Testis (tissue), 3 donors: Measurements from ENCODE around the gene ATP11A. TPM values are rescaled to one million over a fixed set of nuclear protein-coding genes. Genes with fewer than 3 reads are reported as not detected.

Source experiments
- DNase-seq: peaks from one replicate; pipeline ENCODE4 v3.0.0-alpha.2; 2019
- H3K27ac ChIP-seq, 2 donors: fragments of 200-600 bp; sonication (generic); one replicate each; pipeline ENCODE4 v1.5.1; 2019
- H3K27me3 ChIP-seq: fragments of 200-600 bp; sonication (generic); one replicate; pipeline ENCODE4 v1.5.1; 2019
- H3K36me3 ChIP-seq: fragments of 200-600 bp; sonication (generic); one replicate; pipeline ENCODE4 v1.5.1; 2017; ENCODE audit warnings: low read depth; ENCODE audit errors: missing control alignments
- H3K4me1 ChIP-seq: fragments of 200-600 bp; sonication (generic); one replicate; pipeline ENCODE4 v1.5.1; 2019
- H3K4me3 ChIP-seq, 2 donors: fragments of 200-600 bp; sonication (generic); one replicate each; pipeline ENCODE4 v1.5.1; 2017 to 2019
- H3K9me3 ChIP-seq: fragments of 200-600 bp; sonication (generic); one replicate; pipeline ENCODE4 v1.5.1; 2017
- CTCF ChIP-seq, 3 experiments: fragments of 450-650 bp in 2 of 3; fragments of 200-600 bp in 1 of 3; sonication (generic) in 1 of 3; IDR thresholded peaks; one replicate each; pipeline ENCODE4 v1.5.1; 2016 to 2019; ENCODE audit warnings: antibody characterized with exemption in 3 of 3, mild to moderate bottlenecking in 2 of 3, moderate library complexity in 1 of 3
- POLR2A ChIP-seq: fragments of 450-650 bp; IDR thresholded peaks from one replicate; pipeline ENCODE4 v1.6.1; 2017; ENCODE audit warnings: antibody characterized with exemption, mild to moderate bottlenecking, moderate library complexity
- WGBS, 2 donors: methylation state at CpG; one replicate each; pipeline ENCODE4 v1.1.5; 2018; 5-methylcytosine and 5-hydroxymethylcytosine counted together
- intact Hi-C: fragments of 100-400 bp; cut with DNase I; formaldehyde crosslinking; loops from one replicate; pipeline ENCODE4 v1.15.1; 2023; ENCODE audit warnings: low total_unique reads
- polyA plus RNA-seq: library from polyadenylated mRNA; stranded (reverse); fragments of 350-450 nt; fragmentation: Illumina TruSeq; extraction: RNeasy Lipid Tissue Mini Kit (QIAGEN cat#74804); gene quantifications from one replicate; pipeline ENCODE4 v1.2.3, GENCODE V29; 2014; ENCODE audit warnings: low read depth, low replicate concordance; ENCODE audit not compliant: insufficient read depth
- total RNA-seq, 2 donors: library from RNA; depleted of rRNA; stranded (reverse); fragments of >200 nt; gene quantifications; one replicate each; pipeline ENCODE4 v1.2.3, GENCODE V29; 2016

ATP11A gene
- total and polyA plus RNA-seq, 3 donors from 2014 or later: 34.4 to 122 (median 112) TPM

DNA sequence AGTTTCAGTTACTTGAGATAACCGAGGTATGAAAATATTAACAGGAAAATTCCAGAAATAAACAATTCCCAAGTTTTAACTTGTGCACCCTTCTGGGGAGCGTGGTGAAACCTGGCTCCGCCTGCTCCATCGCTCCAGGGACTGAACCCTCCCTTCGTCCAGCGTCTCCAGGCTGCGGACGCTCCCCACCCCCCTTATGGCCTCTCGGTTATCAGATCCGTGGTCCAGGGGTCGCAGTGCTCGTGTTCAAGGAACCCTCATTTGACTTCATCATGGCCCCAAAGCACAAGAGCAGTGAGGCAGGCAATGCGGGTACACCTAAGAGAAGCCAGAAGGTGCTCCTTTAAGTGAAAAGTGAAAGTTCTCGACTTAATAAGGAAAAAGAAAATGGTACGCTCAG, 71.1 kb downstream of the ATP11A start:
- DNase-seq: no peak
- WGBS, 2 donors: 76 to 81% methylated on average over 15 of the region's 15 CpGs
- H3K4me1 ChIP-seq: peaks cover 17% of the 10 kb centered on the region
- H3K27ac ChIP-seq: no peak overlapping the region
- intact Hi-C loops: no loop called here
- no peak for TF ChIP-seq CTCF (IDR thresholded peaks at IDR 0.05)
- no peak for TF ChIP-seq POLR2A
- no peaks in the 10 kb centered on the region for H3K36me3 ChIP-seq
- H3K27me3 ChIP-seq: no peaks in the 10 kb centered on the region
- H3K4me3 ChIP-seq: no peak overlapping the region
- H3K9me3 ChIP-seq: no peaks in the 10 kb centered on the region

- WGBS, 2 donors: 64 to 82% methylated on average over 18 to 21 of the region's 21 CpGs
- Histone ChIP-seq H3K27ac (no peak overlapping the region), H3K27me3 (no peaks in the 10 kb centered on the region), H3K4me1 (peaks cover 13% of the 10 kb centered on the region), H3K36me3 (no peaks in the 10 kb centered on the region), H3K9me3 (no peaks in the 10 kb centered on the region), H3K4me3 (no peak overlapping the region)
- no peak for TF ChIP-seq CTCF (IDR thresholded peaks at IDR 0.05)
- TF ChIP-seq POLR2A: no peak
- intact Hi-C loops: no loop called here
- no peak for DNase-seq
Observed at GRCh38 chr13:112761701-112762689, 72.2 kb downstream of the ATP11A start.

DNA sequence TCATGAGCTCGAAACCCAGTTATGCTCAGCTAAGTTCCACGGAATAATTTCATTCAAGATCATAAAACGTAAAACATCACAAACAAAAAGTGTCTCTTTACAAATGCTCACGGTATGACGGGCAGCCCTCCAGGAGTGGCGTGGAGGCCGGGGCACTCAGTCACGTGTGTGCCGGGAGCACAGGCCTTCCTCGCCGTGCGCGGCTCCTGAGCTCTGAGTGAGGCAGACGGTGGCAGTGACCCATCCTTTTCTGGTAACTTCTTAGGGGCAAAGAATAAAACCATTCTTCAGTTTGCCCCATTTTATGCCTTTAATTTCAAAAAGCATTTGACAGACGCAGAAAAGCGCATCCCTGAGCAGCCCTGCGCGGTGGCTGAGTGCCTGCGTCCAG, 72.8 kb downstream of the ATP11A start:
- Histone ChIP-seq H3K27me3 (no peaks in the 10 kb centered on the region), H3K4me3 (no peak overlapping the region), H3K27ac (no peak overlapping the region), H3K4me1 (peaks cover 9% of the 10 kb centered on the region), H3K36me3 (no peaks in the 10 kb centered on the region), H3K9me3 (no peaks in the 10 kb centered on the region)
- TF ChIP-seq CTCF (IDR thresholded peaks at IDR 0.05) (no peak), POLR2A (no peak)
- no peak for DNase-seq
- WGBS, 2 donors: 95 to 96% methylated on average over 19 of the region's 19 CpGs
- intact Hi-C loops: no loop called here

- H3K4me3 ChIP-seq: no peak overlapping the region
- H3K27ac ChIP-seq: no peak overlapping the region
- no peaks in the 10 kb centered on the region for H3K36me3 ChIP-seq
- H3K4me1 ChIP-seq: peaks cover 8% of the 10 kb centered on the region
- TF ChIP-seq CTCF (IDR thresholded peaks at IDR 0.05): no peak
- no peak for TF ChIP-seq POLR2A
- H3K27me3 ChIP-seq: no peaks in the 10 kb centered on the region
- H3K9me3 ChIP-seq: no peaks in the 10 kb centered on the region
- no peak for DNase-seq
- intact Hi-C loops: no loop called here
- 91% methylated on average over 10 to 11 of the region's 11 CpGs for WGBS, 2 donors
Observed at GRCh38 chr13:112764028-112764427, 74.2 kb downstream of the ATP11A start.
